ENCODE data around the gene EXOSC1. TPM values are rescaled to one million over a fixed set of nuclear protein-coding genes. Genes with fewer than 3 reads are reported as not detected.

The EXOSC1 gene
- total RNA-seq, 1 experiment from 2014 or later, result 52.7 TPM

- ChIA-PET POLR2A (ENCODE audit: low non-redundant PET) (no interaction called here), CTCF (interaction anchor here (0.6 kb wide), 1 partner anchor 89 kb away, joined by 3 read pairs; no protein-coding TSS in a partner anchor)
- no peaks in the 10 kb centered on the region for H3K4me1 ChIP-seq (ENCODE audit: insufficient read depth, low read length, poor library complexity, severe bottlenecking)
- no TSS peak for BruUV-seq (replicated peaks)
- TF ChIP-seq EZH2 (IDR thresholded peaks at IDR 0.05; ENCODE audit: borderline replicate concordance, low read depth, low read length, poor library complexity, severe bottlenecking) (no peak), CTCF (conservative IDR thresholded peaks at IDR 0.05; ENCODE audit: low read depth, low read length) (no peak)
- H3K27me3 ChIP-seq (replicated peaks; ENCODE audit: insufficient read depth, low read depth, low read length, poor library complexity), result no peaks in the 10 kb centered on the region
- H3K4me3 ChIP-seq (ENCODE audit: low read depth, low read length, poor library complexity, severe bottlenecking), result no peak overlapping the region
- H3K9me3 ChIP-seq (ENCODE audit: low read depth, low read length, poor library complexity, severe bottlenecking), result no peaks in the 10 kb centered on the region
- DNase-seq (ENCODE audit: low spot score), result no peak
- intact Hi-C loops (cut with micrococcal nuclease; ENCODE audit: unreplicated experiment), result no loop called here
- H3K27ac ChIP-seq (ENCODE audit: low read depth, low read length, poor library complexity, severe bottlenecking), result no peak overlapping the region
- peaks cover 90% of the 10 kb centered on the region for H3K36me3 ChIP-seq (ENCODE audit: insufficient read depth, low read length, poor library complexity, severe bottlenecking)
These were observed 18.4 kb upstream of the EXOSC1 start for GRCh38 chr10:97464226-97464625.

- TF ChIP-seq EZH2 (IDR thresholded peaks at IDR 0.05; ENCODE audit: borderline replicate concordance, low read depth, low read length, poor library complexity, severe bottlenecking) (no peak), CTCF (conservative IDR thresholded peaks at IDR 0.05; ENCODE audit: low read depth, low read length) (peak; percentile 84)
- Histone ChIP-seq H3K9me3 (ENCODE audit: low read depth, low read length, poor library complexity, severe bottlenecking) (no peaks in the 10 kb centered on the region), H3K27me3 (replicated peaks; ENCODE audit: insufficient read depth, low read depth, low read length, poor library complexity) (no peaks in the 10 kb centered on the region), H3K27ac (ENCODE audit: low read depth, low read length, poor library complexity, severe bottlenecking) (no peak overlapping the region), H3K36me3 (ENCODE audit: insufficient read depth, low read length, poor library complexity, severe bottlenecking) (peaks cover 90% of the 10 kb centered on the region), H3K4me3 (ENCODE audit: low read depth, low read length, poor library complexity, severe bottlenecking) (no peak overlapping the region), H3K4me1 (ENCODE audit: insufficient read depth, low read length, poor library complexity, severe bottlenecking) (no peaks in the 10 kb centered on the region)
- DNase-seq (ENCODE audit: low spot score), result peak; percentile 57
- POLR2A ChIA-PET (ENCODE audit: low non-redundant PET), result no interaction called here
- intact Hi-C loops (cut with micrococcal nuclease; ENCODE audit: unreplicated experiment), result loop anchor here (1.0 kb wide), 1 partner anchor 90 kb away; no protein-coding TSS in a partner anchor
- CTCF ChIA-PET, result interaction anchor here (0.6 kb wide), 1 partner anchor 90 kb away, joined by 3 read pairs; no protein-coding TSS in a partner anchor
- BruUV-seq (replicated peaks), result no TSS peak
These were observed 17.7 kb upstream of the EXOSC1 start for GRCh38 chr10:97463363-97464132.

GRCh38 chr10:97462309-97462708 is 16.5 kb upstream of the EXOSC1 start:
- Histone ChIP-seq H3K36me3 (ENCODE audit: insufficient read depth, low read length, poor library complexity, severe bottlenecking) (peaks cover 91% of the 10 kb centered on the region), H3K4me3 (ENCODE audit: low read depth, low read length, poor library complexity, severe bottlenecking) (no peak overlapping the region), H3K9me3 (ENCODE audit: low read depth, low read length, poor library complexity, severe bottlenecking) (no peaks in the 10 kb centered on the region), H3K4me1 (ENCODE audit: insufficient read depth, low read length, poor library complexity, severe bottlenecking) (no peaks in the 10 kb centered on the region), H3K27me3 (replicated peaks; ENCODE audit: insufficient read depth, low read depth, low read length, poor library complexity) (no peaks in the 10 kb centered on the region), H3K27ac (ENCODE audit: low read depth, low read length, poor library complexity, severe bottlenecking) (no peak overlapping the region)
- ChIA-PET POLR2A (ENCODE audit: low non-redundant PET) (no interaction called here), CTCF (no interaction called here)
- intact Hi-C loops (cut with micrococcal nuclease; ENCODE audit: unreplicated experiment), result no loop called here
- no TSS peak for BruUV-seq (replicated peaks)
- DNase-seq (ENCODE audit: low spot score), result no peak
- no peak for TF ChIP-seq CTCF (conservative IDR thresholded peaks at IDR 0.05; ENCODE audit: low read depth, low read length)
- TF ChIP-seq EZH2 (IDR thresholded peaks at IDR 0.05; ENCODE audit: borderline replicate concordance, low read depth, low read length, poor library complexity, severe bottlenecking), result no peak

Data from A673 (cell line).